HG03520 (cell line): ENCODE measurements around the gene NOX5.

Experiments used
- ATAC-seq: cut with Tn5 transposase; IDR thresholded peaks from one replicate; pipeline ENCODE4 v1.9.1; 2021; ENCODE audit warnings: mild to moderate bottlenecking, moderate library complexity; ENCODE audit not compliant: unreplicated experiment

The NOX5 gene

DNA sequence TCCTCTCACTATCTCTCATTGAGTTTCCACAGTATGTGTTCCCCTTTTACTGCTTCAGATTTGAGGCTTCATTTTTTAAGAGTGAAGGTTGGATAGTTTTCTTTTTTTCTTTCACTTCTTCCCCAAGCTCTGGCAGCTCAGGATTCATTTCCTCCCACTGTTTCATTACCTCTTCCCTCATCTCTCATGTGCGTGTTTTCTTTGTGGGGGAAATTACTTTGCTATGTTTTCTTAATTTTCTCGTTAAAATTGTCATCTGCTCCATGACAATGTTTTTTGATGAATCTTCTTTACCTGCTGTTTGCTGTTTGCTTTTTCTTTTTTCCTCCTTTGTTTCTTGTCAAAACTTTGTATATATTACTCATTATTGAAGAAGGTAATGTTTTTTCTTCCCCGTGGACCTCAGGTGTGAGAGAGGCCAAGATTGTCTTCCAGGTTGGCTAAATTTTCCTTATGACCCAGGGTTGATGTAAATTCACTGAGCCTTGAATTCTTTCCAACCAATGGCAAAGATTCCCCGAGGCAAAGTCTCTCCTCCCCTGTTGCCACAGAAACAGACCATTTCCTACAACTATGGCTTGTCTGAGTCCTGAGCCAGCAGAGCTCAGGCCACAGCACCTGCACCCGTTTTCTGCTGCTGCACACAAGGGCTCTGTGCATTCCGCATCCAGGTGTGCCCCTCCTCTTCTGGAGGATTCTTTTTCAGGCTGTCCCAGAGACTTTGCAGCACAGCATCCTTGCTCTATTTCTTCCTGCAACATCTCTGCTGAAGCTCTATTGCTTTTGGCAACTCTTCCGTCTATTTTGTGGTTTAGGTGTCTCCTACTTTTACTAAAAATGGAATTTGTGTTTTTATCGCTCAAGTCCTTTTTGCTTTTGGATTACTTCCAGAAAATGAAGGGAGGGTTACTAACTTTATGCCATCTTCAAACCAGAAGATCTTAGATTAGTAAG is 66.1 kb downstream of the NOX5 start:
- no peak for ATAC-seq

DNA sequence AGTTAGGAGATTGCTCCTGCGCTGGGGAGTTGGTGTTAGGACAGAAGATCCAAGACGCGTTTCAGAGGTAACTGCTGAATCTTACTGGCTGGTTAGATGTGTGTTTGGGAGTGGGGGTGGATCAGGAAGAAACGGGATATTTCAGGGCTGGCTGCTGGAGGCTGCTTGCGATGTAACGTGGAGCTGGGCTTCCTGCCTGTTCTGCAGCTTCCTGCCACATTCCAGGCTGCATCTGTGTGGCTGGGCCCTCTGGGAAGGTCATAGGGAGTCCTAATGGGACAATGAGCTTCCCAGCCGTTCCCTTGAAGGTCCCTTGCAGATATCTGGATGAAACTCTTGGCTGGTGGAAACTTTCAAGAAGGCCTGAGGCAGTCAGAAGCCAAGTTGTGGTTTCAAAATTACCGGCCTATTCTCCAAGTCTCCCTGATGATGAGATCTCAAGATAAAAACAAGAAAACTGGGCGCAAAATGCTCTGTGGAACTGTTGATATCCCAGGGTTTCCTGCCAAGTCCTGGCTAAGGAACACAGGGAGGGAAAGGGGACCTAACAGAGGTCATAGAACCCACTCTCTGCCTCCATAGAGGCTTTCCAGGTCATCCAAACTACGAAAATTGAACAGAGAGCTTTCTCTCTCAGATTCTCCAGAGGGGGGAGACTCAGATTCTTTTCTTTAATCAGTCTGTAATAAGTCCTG is 67.0 kb downstream of the NOX5 start:
- ATAC-seq: no peak

DNA sequence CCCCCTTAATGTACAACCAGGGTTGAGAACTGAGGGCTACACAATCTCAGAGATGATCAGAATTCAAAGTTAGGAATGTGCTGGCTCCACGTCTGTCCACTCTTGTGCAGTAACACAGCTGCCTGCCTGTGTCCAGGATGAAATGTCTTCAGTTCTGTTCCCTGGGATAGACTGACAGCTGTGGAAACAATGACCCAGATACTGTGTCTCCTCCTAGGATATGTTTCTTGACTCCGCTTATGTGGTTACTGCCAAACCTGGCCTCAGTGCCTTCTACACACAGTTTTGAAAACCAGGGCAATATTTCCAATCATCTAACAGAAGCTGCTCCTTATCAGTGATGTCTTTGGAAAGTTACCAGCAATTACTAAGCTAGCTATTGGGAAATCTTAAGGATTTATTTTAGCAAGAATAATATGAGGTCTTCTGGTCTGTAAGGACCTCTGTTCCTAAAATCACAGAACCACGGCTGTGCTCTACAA is 67.6 kb downstream of the NOX5 start:
- no peak for ATAC-seq

DNA sequence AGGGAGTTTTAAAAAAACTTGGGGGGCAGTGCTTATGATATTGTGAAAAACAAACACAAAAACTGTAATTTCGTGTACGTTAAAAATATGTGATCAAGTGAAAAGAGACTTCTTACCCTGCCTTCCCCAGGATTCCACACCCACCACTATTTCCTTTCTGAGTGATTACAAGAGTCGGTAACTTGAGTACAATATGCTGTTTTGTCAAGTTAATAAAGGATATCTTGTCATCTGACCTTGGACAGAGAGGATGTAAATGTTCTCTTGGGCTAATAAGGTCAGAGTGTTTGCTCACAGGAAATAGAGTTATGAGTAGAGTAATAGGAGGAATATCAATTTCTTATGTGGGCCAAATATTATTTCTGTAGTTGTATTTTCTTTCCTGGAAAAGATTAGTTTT is 68.1 kb downstream of the NOX5 start:
- ATAC-seq: no peak

DNA sequence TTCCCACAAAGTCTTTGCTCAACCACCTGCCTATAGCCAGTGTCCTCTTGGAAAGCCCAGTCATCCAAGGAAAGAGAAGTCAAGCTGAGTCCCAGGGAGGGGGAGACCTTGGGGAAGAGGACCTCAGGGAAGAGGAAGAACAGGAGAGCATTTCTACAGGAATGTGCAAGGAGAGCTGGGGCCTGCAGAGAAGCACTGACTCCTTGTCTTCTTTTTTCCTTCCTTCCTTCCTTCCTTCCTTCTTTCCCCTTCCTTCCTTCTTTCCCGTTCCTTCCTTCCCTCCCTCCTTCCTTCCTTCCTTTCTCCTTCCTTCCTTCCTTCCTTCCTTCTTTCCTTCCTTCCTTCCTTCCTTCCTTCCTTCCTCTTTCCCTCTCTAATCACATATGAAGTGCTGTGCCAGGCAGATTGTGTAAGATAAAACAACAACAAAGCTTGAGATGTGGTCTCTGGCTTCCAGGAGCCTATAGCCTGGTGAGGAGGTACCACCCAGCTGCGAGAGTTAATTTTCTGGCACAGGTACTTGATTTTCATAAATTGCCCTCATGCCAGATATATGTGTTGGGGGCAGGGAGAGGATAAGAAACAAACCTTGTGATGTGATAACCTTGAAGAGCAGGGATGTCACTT is 70.0 kb downstream of the NOX5 start:
- no peak for ATAC-seq

DNA sequence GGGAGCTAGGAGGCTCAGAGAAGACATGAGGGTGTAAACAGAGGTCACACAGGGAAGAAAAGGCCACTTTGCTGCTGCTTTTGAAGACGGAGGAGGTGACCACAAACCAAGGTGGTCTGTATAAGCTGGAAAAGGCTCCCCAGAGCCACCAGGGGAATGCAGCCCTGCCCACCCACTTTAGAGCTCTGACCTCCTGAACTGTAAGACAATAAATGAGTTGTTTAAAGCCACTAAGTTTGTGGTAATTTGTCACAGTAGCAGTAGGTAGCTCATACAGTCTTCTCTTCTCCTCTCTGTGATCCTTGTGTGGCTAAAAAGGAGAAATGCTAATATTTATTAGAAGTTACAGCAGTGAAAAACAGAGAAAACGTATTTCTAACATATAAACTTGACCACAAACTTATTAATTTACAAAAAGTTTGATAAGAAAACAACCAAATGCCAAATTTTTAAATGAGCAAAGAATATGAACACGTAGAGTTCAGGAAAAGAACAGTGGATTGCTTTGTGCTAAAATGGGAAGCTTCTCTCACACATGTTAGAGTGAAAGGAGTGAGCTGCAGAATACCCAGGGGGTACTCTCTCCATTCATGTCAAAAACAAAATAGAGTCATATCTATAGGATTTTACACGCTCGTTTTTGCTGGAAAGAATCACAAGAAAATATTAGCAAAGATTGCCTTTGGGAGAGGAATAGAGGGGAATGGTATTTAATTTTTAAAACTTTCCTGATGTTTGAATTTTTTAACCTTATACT is 71.0 kb downstream of the NOX5 start:
- ATAC-seq: no peak

DNA sequence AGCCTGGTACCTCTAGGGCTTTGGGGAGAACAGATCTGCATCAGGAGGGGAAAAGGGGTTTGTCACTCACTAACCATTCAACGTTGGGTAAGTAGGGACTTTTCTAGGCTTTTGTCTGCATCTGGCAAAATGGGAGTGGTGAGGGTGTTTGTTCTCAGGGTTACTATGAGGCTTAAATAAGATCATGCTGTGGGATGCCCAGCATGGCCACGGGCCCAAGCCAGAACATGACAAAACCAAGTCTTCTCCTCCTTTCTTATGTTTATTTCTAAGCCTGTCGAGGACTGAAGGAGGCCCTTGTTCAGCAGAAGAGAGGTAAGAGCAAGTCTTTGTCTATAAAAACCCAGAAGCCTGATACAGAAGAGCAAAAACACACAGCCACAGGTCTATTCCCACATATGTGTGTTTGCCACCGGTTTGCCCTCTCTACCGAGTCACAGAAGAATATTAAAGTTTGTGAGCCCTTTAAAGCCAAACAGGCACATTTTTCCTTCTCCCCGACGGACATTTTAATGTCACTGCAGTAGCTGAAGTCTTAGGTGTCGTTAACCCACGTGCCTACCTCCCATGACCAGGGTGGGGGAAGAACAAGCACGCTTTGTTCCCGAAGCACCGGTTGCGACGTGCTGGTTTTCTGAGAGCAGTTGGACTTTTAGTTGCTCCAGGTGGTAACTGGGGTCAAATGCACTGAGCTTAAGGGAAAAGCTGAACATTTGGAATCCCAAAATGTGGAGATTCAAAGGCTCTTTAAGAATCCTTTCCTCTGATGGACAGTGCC is 72.1 kb downstream of the NOX5 start:
- ATAC-seq: no peak

DNA sequence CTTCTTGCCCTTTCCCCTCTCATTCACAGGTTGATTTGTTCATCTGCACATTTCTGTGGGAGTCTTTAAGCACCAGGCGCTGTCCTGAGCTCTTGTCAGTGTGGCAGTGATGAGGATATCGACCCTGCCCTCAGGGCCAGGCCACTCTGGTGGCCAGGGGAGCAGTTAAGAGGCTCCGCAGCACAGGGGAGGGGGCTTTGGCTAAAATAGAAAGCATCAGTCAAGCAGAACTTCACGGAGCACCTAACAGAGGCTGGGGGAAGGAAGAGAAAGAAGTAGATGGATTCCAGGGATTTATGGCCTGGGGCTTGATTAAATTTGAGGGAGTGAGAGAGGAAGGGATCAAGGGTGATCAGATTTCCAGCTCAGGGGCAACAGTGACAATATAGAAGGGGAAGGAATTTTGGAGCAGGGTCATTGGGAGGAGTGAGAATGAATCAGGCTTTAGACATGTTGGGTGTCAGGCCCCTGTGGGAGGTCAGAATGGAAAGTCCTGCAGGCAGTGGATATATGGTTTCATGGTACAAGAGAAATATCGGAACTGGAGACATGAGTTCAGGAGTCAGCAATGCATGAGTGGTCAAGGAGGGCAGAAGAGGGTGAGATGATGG is 73.0 kb downstream of the NOX5 start:
- no peak for ATAC-seq

DNA sequence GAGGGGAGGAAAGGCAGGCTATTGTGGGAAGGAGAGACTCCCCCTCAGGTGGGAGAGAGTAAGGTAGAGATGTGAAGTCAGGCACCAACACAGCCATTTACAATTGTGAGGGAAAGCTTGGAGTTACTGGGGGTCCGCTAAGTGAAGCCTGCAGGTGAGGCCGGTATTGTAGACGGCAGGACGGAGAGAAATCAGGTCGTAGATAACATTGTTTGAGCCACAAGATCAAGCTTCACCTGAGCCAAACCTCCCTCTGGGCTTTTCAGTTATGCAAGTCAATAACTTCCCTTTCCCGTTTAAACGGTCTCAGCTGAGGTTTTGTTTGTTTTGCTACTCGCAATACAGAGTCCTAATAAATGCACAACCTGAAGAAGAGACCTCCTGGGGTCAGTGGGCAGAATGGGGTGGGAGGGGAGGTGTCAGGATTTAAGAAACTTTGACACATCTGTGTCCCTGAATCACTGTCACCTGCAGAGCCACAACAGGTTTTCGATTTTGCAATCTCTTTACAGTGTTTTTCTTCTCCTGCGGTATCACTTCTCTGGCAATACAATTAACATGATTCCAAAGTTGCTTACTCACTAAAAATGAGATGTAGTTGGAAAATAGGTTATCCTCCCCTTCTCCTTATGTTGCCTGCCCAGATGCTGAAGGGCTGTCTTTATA is 73.9 kb downstream of the NOX5 start:
- ATAC-seq: no peak

DNA sequence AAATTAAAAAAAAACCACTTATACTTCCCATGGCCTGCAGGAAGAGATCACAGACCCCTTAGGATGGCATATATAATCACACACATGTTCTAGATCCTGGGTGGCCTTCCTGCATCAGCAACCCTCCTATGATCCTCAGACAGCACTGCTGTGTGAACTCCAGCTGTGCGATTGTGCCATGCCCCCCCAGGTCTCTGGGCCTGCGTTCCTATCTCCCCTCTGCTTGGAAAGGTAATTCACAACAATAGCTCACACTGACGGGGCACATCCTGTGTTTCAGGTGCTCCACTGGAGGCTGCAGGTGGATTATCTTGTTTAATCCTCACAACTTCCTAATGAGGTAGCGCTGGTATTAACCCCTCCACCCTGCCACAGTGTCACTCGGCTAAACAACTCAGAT is 74.8 kb downstream of the NOX5 start:
- no peak for ATAC-seq

DNA sequence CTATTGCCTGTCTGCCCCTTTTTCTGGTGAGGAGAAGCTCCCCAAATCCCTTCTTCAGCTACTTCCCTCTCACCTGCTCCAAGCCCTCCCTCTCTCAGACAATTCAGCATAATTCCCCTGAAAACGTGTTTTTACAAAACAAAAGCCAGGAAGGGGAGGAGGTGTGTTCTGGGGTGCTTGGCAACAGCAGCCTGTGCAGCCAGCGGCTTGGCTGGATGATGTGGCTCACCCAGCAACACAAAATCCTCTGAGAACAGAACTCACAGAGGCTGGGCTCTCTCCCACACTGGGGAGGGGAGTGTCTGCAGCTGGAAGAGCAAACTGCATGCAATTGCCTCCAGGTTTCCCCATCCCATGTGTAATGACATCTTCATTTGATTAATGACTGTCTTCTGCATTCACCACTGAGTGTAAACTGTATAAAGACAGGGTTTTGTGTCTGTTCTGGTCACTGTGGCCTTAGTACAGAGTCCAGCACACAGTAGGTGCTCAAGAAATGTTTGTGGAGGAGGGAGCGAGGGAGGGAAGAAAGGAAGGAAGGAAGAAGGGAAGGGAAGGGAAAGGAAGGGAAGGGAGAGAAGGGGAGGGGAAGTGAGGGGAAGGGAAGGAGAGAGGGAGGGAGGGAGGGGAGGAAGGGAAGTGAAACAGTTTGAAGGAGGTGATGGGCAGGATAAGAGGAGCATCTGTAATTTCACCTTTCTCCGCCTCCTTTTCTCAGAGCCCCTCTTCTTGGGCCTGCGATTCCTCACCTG is 75.9 kb downstream of the NOX5 start:
- ATAC-seq: no peak

DNA sequence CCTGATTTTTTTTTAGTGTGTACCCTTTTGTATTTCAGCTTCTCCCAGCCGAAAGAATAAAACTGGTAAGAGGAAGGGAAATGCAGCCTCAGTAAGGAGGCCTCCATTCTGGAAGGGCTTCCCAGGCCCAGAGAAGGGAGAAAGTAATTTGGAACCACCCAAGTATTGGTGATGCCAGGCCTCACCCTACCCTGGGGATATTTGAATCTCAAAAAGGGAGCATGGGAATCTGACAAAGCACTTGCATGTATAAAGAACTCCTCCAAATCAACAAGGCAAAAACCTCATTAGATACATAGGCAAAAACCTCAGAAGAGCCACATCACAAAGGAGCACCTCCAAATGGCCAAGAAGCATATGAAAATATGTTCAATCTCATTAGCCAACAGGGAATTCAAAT is 77.2 kb downstream of the NOX5 start:
- ATAC-seq: no peak

DNA sequence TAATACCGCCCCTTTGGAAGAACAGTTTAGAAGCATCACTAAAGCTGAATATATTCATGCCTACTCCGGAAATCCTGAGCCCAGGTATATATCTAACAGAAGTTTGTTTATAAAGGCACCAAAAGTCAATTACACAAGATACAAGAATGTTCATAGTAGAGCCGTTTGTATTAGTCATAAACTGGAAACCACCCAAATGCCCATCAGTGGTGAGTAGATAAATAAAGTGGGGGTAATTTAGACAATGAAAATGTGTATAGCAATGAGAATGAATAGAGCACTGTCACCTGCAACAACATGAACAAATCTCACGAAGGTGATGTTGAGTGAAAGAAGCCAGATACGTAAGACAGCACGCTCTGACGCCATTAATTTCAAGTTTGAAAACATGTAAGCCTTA is 77.7 kb downstream of the NOX5 start:
- ATAC-seq: no peak

DNA sequence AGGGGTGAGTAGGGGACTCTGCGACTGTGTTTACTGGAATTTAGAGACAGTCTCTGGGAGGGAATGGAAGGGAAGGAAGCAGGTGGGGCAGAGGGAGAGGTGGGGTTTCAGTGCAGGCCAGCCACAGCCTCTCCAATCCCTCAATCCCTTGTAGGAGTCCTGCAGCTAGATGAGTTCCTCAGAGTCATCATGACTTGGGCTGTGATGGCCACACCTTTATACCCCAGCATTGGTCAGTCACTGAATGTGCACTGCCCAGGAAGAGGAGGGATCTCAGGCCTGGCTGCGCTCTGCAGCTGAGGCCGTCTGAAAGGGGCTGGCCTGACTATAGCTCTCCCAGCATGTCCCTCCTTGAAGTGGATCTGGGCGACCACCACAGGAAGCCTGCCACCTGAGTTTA is 78.6 kb downstream of the NOX5 start:
- no peak for ATAC-seq

DNA sequence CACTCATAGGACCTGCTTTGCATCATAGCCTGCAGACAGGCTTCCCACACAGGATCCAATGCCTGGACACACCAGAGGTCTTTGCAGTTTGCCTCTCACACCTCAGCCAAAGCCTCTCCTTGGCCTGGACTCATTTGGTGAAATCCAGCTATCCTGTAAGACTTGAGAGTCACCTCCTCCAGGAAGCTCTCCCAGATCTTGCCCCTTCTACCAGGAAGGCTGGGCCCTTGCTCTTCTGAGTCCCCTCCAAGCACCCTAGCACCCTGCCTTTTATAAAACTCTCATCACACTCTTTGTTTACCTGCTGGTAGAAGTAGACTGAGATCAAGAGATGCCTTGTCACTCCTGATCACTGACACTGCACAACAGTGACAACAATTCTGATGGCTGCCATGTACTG is 79.1 kb downstream of the NOX5 start:
- ATAC-seq: no peak

DNA sequence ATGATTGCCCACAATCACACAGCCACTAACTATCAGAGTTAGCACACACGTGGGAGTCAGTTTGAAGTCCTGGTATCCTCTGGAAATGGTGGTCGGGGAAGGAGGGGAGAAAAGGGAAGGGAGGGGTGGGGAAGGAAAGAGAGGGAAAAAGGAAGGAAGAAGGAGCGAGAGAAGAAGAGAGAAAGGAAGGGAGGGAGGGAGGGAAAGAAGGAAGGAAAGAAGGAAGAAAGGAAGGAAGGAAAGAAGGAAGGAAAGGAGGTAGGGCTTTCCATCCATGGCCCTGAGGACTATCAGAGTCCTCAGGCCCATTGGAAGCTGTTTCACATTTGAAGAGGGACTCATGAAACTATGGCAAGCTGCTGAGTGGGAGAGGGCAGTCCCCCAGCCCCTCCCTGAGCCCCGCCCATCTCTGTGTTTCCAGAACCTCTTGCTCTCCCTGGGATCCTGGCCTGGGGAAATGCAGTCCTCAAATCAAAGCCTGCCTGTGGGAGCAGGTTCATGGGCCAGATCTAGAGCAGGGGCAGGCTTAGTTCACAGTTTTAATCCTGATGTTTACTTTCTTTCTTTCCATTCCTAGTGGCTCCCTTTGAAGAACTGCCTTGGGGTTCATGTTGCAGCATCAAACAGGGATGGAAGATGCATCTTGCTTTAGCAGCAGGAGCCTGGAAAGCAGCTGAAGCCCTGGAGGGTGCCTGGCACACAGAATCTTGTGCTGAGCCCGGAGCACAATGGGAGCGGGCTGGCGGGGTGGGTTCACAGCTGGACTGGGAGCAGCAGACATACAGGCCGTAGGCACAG is 79.8 kb downstream of the NOX5 start:
- no peak for ATAC-seq

DNA sequence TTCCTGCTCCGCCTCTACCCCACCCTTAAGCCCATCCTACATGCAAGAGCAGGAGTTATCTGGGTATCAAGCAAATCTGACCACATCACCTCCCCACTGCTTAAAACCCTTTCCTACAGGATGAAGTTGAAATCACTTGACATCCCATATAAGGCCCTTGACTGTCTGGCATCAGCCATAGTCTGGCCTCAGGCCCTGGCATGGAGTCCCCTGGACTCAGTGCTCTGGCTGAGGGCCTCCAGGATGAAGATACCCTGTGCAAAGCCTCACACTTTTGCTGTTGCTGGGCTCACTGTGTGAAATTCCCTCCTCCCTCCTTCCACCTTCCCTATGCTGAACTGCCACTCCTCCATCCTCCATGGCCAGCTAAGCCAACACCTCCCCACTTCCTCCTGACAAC is 80.8 kb downstream of the NOX5 start:
- ATAC-seq: no peak

DNA sequence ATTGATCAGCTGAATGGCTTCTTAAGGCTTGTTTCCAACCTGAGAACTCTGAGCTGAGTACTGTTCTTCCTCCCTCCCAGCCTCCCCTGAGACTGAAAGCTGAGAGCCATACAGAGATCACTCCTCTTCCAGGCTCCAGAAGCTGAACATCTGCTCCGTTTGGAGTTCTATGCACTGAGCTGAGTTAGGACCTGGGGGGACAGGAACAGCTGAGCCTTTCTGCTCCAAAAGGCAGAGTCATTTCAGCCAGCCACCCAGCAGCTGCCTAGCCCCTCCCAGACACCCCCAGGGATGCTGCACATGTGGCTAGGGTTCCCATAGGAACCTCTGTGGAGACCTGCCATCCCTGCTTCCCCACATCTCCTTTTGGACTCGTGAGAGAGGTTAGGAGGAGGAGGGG is 81.7 kb downstream of the NOX5 start:
- no peak for ATAC-seq
